ENCODE data around the gene E2F6.

Gene E2F6, protein sequence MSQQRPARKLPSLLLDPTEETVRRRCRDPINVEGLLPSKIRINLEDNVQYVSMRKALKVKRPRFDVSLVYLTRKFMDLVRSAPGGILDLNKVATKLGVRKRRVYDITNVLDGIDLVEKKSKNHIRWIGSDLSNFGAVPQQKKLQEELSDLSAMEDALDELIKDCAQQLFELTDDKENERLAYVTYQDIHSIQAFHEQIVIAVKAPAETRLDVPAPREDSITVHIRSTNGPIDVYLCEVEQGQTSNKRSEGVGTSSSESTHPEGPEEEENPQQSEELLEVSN

DNA sequence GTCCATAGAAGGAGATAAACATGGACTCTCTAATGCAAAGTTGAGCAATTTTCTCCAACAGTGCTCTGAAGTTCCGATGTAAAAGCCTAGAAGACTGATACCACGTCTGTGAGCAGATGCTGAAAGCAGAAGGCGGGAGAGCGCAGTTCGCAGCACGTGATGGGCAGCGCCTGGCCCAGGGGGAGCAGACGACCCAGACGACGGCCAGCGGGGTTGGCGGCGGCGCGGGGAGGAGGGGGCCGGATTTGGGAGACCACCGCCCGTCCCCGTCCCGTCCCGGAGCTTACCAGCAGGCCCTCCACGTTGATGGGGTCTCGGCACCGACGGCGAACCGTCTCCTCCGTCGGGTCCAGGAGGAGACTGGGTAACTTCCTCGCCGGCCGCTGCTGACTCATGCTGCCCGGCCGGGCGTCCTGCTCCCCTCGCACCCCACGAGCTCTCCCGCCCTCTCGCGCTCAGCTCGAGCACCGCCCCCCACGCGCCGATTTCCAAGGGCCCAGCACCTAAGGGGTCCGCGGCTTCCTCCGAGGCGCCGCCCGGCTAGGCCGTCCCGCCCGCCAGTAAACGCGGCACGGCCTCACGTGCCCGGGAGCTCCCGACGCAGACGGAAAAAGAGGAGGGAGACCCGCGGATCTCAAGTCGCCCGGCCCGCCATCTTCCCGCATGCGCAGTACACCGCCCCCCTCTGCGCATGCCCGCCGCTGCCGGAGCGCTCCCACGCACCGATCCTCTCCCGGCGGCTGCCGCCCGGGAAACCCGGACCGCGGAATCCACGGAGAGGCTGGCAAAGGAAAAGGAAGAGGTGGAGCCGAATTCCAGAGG, at the start of gene E2F6:
TSS of gene E2F6 (minus strand) at position 677 of the 822 bp plus-strand sequence. CDS start at position 395, 282 bp downstream.
- peak; percentile 79 for DNase-seq

DNA sequence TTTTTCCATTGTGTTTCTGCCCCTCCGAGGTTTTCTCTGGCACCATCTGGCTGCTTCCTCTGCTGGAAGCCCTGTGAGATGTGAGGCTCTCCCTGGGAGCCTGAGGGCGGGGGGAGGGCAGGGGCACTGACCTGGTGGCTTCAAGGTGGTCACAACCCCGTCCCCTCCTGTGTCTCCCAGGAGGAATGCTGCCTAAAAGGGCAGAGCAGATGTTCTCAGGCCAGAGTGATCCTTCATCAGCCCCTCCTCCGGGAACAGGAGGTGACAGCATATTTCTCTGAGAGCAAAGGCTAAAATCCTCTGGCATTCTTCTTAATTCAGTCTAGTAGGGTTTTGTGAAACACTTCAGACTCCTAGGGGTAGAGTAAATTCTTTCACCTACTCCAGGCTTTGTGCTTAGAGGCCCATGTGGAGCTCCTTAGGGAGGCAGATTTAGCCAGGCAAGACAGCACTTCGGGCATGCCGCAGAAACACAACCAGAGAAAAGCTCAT, 49.6 kb upstream of the E2F6 start:
- no peak for DNase-seq

DNA sequence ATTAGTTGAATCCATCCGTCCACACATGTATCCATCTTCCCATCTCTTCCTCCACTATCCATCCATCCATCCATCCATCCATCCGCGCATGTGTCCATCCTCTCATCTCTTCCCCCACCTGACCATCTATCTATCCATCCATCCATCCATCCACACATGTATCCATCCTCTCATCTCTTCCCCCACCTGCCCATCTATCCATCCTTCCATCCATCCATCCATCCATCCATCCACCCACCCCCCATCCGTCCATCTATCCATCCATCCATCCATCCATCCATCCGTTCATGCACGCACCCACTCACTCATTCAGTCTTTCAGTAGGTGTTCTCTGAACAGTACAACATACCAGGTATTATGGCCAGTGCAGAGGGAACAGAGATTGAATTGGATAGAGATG, 48.9 kb upstream of the E2F6 start:
- DNase-seq = no peak

DNA sequence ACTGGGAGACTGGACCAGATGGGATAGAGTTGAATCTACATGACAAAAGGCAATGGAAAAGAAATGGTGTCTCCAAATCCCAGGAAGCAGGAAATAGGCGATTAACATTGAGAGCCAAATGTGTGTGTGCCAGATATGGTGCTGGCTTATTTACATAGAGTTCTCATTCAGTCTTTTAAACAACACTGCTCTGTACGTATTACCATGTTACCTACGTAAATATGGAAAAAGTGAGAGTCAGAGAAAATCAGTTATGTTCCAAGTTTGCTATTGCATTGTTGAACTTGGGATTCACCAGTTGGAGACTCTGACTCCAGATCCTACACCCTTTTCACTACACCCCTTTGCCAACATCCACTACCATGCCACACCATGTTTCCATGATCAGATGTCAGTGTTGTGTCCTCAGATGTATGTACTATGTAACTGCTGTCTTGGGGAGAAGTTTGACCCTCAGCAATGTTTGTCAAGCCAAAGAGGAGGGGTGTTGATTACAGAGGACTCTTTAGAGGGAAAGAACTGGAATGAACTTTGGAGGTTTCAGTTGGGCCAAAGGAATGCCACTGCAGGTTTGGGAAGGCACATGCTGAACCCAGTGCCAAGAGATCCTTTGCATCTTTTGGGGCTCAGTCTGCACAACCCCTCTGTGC, 48.2 kb upstream of the E2F6 start:
- no peak for DNase-seq

DNA sequence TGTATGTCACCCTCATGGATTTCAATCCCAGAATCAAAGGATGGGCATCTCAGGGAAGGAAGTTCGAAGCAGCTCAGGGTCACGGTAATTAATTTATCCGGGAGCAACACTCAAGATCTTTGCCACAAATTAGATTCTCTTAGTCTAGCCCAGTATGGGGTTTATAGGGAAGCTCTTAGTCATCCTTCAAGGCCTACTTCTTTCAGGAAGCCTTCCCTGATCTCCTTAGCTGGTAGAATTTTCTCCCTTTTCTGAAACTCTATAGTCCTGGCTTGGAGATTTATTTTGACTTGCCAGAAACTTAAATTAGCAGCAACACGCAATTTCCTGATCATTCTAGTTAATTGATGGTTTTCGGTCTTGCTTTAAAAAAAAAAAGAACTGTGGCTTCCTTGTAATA, 47.4 kb upstream of the E2F6 start:
- DNase-seq = no peak

DNA sequence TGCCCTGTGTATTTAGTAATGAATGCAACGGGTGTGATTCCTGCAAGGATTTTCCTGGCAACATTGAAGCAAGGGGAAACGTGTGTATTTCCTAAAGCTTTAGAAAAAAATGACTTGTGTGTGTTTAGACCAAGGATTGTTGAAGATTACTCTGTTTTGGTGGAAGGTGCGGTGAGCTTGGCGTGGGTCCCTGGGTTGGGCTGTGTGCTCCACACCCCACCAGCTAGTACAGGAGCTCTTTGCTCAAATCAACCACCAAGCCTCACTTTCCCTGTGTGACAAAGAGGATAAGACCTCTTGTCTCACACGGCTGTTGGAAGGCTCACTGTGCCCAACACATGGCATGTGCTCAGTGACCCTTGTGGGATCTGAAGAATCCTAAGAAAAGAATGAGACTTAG, 46.5 kb upstream of the E2F6 start:
- DNase-seq = no peak

DNA sequence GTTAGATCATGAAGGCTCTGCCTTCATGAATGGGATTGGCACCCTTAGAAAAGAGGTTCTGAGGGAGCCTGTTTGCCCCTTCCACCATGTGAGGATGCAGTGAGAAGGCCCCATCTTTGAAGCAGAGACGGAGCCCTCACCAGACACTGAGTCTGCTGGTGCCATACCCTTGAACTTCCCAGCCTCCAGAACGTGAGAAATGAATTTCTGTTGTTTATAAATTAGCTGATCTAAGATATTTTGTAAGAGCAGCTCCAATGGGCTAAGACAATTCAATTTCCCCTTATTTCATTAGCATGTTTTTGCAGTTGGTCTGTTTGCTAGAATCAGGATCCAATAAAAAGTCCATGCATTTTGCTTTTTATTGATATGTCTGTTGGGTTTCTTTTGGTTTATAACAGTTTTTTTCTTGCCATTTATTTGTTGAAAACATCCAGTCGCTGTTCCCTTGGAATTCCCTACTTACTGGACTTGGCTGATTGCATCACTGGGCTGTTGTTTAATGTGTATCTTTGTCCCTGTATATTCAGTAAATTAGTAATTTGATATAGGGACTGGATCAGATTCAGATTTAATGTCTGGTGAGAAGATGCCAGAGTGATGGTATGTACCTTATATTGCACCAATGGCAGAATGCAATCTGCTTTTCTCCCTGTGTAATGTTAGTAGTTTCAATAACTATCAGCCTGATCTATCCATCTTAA, 43.8 kb upstream of the E2F6 start:
- DNase-seq = no peak

DNA sequence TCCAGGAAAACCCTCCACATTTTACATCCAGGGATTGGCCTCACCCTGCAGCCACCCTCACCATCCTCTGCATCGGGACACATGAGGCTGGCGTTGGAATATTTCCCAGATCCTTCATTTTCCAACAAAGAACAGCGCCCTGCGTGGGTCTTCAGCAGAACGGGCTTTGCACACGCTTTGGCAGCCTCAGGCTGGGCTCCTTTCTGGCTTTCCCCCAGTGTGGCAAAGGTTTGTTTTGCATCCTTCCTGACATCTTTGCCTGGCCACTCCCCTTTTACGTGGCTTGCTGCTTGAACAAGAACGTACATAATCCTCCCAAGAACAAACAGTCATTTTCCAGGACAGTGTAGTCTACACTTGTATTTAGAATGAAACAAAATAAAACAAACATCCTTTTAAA, 42.3 kb upstream of the E2F6 start:
- DNase-seq = no peak

DNA sequence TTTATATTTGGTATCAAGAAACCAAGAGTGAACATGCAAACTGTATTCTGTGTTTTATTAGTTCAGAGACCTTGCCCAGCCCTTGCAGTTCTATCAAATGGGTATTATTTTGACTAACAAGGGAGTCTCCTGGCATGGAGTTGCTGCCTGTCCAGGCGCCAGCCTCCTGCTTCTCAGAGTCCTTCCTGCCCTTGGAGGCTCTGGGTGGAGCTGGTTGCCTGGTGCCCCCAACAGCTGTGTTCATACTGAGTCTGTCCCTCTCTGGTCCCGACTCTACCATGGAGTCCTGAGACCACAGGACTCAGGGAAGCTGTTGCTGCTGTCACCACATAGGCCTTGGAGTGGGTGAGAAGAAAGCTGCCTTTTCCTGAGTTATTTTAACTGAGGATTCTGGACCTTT, 41.6 kb upstream of the E2F6 start:
- DNase-seq = no peak

DNA sequence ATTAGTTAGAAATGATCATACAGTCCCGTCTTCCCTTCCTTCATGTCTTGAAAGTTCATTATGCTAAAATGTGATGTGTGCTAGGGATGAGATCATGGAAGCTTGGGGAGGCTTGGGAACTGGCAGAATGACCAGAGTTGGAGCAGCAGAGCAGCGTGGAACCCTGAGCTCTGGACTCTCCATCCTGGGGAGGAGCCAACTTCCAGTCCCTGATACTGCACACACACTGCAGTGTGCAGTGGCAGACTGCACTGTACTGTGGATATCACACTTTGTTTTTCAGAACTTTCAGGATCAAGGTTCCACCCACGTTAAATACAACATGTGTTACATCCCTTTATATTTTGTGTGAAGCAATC, 40.6 kb upstream of the E2F6 start:
- DNase-seq = no peak

DNA sequence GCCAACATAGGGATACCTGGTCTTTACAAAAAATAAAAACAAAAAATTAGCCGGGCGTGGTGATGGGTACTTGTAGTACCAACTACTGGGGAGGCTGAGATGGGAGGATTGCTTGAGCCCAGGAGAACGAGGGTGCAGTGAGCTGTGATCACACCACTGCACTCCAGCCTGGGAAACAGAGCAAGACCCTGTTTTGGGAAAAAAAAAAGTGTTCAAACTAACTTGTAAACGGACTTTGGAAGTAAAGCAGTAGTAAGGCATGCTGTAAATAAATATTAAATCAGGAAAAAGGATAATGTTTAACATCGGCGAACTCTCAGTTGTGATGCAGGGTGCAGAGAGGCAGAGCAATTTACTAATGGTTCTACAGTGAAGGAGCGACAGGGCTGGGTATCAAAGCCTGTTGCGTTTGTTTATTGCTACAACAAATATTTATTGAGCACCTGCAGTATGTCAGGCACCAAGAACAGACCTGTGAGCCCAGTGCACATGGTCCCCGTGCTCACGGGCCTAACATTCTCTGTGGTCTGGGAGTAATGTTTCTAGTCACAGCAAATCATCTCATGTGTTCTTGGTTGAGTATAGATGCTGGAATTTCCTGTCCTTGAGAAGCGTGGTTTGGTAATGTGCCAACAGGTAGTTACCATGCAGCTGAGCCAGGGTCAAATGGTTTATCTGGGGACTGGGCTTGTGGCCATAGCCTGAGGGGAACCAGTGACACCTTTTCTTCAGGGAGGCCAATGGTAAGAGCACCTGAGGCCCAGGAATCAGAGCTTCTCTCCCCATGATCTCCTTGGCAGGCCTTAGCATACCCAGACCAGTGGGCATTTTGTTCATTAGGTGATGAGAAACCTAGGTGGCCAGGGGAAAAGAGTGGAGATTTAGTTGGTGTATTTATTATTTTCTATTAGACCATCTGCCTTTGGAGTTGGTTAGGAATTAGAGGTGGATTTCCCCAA, 40.0 kb upstream of the E2F6 start:
- no peak for DNase-seq

DNA sequence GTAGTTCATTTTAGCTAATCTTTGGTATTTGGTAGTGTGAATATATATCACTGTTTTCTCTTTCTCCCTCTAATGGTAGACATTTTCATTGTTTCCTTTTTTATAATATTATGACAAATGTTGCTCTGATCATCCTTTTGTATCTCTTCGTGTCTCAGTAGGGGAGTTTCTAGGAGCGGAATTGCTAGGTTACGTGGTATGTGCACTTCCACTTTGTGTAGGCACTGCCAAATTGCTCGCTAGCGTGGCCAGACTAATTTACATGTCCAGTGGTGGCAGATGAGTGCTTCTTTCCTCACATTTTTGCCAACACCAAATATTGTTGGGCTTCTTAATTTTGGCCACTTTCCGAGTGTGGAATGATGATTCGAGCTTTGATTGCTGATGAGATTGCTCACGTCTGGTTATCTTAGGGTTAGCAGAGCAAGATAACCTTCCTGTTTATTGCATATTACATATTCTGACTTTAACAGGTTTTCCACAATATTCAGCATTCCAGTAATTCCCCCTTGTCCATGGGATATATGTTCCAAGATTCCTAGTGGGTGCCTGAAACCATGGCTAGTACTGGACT, 37.5 kb upstream of the E2F6 start:
- no peak for DNase-seq

DNA sequence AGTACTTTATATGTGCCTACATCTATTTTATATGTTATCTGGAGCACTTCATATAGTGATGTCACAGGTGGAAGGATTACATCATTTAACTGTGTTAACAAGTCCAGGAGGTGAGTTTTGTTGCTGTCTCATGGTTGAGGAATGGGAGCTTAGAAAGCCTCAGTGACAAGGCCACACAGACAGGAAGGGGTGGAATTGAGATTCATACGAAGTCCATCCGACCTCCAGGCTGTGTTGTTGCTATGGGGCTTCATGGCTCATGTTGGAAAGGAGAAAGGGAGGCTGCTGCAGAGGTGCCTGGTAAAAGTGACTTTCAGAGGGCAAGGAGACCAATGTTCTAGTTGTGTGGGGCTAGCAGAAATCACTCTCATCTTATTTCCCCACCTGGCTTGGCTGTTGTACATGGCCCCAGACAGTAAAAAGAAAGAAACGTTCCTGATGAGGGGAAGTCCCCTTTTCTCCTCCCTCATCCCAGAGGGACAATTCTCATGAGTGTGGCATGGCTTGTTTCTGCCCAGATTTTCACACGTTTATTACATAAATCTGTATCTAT, 36.9 kb upstream of the E2F6 start:
- no peak for DNase-seq

DNA sequence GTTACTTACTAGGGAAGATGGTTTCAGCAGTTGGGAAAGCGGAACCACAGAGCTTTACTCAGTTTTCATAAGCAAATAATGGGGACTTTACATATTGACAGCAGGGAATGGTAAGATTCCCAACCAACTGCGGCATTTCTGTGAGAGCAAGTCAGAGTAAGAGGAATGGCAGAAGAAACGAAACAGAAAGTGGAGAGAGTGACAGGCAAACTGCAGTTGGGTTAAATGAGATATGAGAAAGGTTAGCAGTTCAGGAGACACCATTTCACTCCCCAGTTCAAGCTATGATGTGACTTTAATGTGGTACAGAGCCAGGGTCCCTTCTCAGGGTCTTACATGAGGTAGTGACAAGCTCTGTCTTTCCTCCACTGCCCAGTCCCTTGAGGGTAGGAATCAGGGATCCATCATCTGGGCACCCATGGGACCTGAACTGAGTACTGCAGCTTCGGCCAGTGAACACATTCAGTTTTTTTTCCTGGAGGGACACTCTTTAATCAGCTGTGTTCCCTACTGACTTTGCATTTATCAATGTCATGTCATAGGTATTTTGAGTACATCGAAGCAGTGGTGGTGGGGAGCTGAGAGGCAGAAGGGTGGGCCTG, 34.8 kb upstream of the E2F6 start:
- no peak for DNase-seq

DNA sequence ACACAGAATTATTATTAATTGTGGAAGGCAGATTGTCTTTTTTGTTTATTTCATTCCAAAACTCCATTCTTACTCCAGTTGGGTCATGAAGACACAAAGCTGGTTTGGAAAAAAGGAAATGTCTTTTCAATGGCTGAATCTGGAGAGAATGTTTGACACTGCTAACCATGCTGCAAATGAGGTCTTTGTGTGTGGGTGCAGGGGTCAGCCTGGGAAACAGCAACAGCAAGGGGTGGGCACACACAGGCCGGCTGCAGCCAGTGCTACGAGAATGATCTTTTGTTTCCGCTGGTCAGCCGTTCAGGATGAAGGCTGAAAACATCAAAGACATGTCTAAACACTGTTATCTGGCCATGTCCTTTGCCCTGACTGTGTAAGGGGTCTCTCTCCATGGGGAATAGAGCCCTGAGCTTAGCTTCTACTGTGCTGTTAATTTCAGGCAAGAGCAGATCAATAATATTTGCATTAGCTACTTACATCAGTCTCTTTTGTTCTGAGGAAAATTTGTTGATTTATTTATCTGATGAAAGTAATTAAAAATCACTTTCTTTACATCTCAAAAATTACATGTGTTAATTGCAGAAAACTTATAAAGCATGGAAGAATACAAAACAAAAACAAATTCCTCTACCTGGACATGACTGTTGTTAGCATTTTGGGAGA, 33.3 kb upstream of the E2F6 start:
- no peak for DNase-seq

DNA sequence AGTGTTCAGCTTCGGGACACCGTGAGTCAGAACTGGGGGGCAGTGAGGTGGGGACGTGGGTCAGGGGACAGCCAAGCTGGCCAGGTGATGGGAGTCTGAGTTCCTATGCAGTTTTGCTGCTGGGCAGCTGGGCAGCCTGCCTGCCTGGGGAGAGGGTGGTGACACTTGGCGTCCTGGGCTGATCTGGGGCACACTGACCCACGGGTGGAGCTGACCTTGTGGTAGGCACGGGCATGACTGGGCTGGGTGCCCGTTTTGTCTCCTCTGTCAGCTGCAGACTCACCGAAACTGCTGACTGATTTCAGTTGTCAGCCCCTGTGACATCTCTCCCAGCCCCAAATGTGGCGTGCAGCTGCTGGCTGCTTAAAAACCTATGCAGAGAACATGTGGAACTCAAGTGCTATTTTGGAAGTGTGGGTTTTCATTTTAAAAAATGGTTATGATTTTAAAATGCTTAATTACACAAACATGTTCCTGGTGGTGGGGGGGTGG, 32.6 kb upstream of the E2F6 start:
- DNase-seq = no peak

DNA sequence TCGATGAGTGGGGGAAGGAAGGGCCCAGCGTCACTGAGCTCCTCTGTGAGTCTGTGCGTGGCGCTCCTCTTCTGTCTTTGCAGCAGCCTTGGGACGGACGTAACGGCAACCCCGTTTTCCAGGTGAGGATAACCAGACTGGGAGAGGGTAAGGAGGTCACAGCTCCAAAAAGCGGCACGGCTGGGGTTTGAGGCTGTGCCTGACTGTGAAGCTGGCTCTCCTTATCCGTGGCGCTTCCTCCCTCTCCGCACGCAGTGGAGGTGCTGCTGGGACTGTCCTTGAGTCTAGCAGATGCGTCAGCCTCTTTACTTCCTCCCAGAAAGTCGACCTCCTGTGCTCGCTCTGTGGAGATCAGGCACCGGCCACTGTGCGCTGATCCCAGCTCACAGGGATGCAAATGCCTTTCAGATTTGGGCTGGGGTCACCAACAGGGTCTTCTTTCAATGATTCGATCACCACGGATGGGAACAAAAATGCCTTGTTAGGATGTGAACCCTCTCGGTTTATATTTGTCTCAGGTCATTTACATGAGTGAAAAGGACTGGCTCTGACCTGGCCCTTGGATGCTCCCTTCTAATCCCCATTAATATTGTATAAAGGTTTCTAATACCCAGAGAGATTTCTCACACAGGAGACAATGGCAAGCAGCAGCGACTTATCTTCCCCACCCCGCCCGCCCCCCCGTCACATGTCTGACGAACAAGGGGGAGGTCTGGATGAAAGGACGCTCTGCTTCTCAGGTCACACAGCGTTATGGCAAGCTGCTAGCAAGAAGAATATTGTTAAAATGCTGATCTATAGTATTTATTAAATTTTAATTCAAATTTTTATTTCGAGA, 30.1 kb upstream of the E2F6 start:
- no peak for DNase-seq

DNA sequence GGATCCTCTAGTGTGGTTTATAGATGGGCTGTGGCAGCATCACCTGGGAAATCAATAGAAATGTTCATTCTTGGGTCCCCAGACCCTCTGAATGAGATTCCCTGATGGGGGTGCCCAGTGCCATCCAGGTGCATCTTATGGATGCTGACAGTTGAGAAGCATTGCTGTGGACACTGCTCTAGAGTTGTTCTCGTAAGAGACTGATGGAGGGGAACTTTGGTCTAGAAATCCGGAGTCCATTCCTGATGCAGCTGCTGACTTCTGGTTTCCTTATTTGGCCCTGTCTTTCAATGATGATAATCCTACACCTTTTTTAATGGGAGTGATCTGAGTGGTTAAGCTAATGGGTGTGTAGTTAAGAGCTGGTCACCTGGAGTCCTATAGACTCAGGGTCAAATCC, 28.3 kb upstream of the E2F6 start:
- DNase-seq = no peak

DNA sequence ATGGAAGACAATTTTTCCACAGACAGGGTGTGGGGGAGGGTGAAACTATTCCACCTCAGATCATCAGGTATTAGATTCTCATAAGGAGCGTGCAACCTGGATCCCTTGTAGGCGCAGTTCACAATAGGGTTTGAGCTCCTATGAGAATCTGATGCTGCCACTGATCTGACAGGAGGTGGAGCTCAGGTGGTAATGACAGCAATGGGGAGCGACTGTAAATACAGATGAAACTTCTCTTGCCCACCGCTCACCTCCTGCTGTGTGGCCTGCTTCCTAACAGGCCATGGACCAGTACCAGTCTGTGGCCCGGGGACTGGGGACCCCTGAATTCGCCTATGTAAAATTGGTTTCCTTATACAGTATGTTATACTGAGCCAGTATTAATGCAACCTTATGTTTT, 27.3 kb upstream of the E2F6 start:
- DNase-seq = no peak

Measured in NCI-H446 treated with DMSO at 0.1 percent for 48 hours (cell line).